C4-2B (cell line): ENCODE results near the gene COL9A2.
A peak's percentile ranks its signal among the peaks of the same experiment; 100 is the strongest.

Source experiments
- H3K27ac ChIP-seq: fragments of 450-650 bp; 2 replicates; pipeline ENCODE4 v1.5.1; 2017
- ZFX ChIP-seq: fragments of 450-650 bp; IDR thresholded peaks from 2 replicates; pipeline ENCODE4 v1.6.1; 2017
- TF ChIP-seq, protein P1 (sequence below): fragments of 450-650 bp; conservative IDR thresholded peaks from 2 replicates; pipeline ENCODE4 v1.5.1; 2017; ENCODE audit warnings: mild to moderate bottlenecking

Gene COL9A2

DNA sequence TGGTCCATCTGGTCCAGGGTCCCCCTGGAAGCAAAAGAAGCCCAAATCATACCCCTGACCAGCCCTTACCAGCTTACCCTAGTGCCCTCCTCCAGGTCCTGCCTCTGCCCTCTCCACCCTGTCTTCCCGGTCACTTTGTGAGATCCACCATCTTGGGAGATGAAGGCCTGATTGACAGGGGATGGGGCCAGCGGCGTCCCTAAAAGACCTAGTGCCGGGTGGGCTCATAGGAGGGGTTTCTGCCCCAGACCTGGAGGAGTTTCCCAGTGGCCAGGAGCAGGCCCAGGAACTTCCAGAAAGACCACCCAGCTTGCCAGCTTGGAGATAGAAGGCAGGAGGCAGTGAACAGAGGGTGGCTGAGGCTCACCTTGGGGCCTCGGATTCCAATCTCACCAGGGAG is 5.4 kb downstream of the COL9A2 start:
- TF ChIP-seq ZFX: no peak
- TF ChIP-seq, protein P1, sequence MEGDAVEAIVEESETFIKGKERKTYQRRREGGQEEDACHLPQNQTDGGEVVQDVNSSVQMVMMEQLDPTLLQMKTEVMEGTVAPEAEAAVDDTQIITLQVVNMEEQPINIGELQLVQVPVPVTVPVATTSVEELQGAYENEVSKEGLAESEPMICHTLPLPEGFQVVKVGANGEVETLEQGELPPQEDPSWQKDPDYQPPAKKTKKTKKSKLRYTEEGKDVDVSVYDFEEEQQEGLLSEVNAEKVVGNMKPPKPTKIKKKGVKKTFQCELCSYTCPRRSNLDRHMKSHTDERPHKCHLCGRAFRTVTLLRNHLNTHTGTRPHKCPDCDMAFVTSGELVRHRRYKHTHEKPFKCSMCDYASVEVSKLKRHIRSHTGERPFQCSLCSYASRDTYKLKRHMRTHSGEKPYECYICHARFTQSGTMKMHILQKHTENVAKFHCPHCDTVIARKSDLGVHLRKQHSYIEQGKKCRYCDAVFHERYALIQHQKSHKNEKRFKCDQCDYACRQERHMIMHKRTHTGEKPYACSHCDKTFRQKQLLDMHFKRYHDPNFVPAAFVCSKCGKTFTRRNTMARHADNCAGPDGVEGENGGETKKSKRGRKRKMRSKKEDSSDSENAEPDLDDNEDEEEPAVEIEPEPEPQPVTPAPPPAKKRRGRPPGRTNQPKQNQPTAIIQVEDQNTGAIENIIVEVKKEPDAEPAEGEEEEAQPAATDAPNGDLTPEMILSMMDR: no peak
- no peak overlapping the region for H3K27ac ChIP-seq

DNA sequence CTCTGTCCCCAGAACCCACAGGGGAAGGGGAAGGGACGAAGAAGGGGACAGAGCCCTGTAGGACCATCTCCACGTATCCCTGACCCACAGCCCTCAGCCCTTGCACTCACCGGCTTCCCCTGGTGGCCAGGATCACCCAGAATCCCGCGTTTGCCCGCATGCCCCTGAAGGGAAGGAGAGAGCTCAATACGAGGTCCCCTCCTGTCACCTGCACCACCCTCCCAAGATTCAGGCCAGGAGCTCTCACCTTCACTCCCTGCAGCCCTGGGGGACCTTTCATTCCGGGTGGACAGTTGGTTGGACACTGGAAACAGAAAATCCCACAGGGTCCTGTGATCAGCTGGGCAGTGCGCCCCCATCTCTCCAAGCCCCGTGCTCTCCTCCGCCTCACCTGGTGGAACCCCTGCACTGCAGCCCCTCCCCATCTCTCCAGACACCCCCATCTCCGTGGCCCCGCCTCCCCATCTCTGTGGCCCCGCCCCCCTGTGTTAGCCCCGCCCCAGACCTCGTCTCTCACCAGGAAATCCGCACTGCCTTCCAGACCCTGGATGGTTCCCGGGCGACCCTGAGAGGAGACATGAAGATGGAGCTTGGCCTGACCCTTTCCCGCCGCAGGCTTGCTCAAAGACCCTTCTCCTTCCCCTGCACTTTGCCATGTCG is 6.0 kb downstream of the COL9A2 start:
- no peak overlapping the region for H3K27ac ChIP-seq
- TF ChIP-seq, protein P1: no peak; the same call in 1 of the 2 replicates
- no peak for TF ChIP-seq ZFX

DNA sequence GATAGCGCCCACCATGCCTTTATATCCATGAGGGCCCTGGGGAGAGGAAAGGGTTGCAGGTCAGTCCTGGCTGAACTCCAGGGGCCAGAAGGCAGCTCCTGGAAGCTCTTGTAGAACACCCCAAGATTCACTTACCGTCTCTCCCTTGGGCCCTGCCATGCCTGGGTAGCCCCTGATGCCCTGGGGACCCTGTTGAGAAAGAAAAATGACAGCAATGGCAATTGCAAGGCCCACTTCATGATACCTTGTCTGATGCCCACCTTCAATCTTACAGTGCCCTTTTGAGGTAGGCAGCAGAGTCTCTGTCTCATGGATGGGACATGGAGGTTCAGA is 7.0 kb downstream of the COL9A2 start:
- TF ChIP-seq, protein P1: no peak
- no peak for TF ChIP-seq ZFX
- no peak overlapping the region for H3K27ac ChIP-seq

DNA sequence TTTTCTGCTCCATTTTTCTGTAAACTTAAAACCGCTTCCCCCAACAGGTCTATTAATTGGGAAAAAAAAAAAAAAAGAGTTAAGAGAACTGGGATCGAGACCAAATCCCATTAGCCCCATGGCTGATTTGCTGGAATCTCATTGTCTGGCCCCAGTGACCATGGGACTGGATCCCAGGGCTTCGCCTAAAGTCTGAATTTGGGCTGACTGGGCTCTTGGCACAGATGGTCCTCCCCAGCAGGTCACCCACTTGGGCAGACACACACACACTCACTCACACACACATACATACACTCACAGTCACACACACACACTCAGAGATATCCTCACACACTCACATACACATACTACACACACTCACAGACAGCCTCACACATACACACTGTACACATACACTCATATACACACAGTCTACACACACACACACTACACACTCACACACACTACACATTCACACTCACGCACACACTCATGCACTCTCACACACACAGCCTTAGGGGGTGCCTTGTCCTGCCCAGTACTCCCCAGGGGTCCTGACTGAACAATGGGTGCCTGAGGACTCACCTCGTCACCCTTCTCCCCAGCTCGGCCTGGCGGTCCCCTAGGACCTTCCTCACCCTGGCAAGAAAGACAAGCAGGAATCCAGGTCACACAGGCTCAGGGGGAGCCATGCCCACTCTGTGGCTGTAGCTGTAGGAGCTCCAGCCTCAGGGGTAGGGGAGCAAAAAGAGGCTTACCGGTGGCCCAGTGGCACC is 7.5 kb downstream of the COL9A2 start:
- TF ChIP-seq, protein P1: no peak
- no peak for TF ChIP-seq ZFX

DNA sequence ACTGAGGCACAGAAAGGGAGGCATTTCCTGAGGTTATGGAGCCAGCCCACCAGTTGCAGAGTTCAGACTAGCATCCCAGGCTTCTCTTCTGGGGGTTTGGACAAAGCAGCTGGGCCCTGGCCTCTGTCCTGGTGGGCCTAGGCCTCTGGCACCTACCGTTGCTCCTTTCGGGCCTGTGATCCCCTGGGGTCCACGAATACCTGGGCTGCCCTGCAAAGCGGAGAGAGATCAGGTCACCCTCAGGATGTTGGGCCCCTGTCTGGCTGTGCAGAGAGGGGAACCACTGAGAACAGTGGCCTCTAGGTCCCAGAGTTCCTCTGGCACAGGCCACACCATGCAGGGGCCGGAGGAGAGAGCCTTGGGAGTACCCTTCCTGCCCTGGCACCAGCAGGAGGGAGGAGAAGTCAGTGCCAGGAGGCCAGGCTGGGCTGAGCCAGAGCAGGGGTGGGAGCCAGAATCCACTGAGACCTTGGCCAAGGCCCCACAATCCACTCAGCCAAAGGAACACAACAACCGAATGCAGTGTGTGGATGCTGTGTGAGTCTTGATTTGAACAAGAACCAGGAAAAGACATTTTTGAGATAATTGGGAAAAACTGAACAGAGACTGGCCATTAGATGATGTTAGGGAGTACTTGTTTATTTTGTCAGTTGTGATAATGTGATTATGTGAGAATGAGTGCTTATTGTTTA is 8.9 kb downstream of the COL9A2 start:
- TF ChIP-seq, protein P1: no peak
- no peak for TF ChIP-seq ZFX
- no peak overlapping the region for H3K27ac ChIP-seq

More for the DNA sequence above, 7.5 kb downstream of the COL9A2 start:
- H3K27ac ChIP-seq: no peak overlapping the region

DNA sequence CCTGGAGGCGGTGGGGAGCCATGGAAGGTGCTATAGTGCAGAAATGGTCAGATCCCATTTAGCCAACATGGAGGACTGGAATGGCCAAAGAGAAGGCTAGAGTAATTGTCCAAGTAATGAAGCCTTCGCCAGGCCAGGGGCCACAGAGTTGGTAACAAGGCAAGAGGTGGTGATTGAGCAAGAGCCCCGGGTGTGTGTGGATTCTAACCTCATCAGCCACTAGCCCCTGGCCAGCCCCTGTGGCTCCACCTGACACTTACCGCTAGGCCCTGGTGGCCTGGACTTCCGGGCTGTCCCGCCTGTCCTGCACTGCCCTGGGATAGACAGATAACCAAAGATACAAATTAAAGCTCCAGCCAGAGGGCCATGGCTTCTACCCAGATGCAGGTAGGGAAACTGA is 9.9 kb downstream of the COL9A2 start:
- no peak overlapping the region for H3K27ac ChIP-seq
- no peak for TF ChIP-seq ZFX

DNA sequence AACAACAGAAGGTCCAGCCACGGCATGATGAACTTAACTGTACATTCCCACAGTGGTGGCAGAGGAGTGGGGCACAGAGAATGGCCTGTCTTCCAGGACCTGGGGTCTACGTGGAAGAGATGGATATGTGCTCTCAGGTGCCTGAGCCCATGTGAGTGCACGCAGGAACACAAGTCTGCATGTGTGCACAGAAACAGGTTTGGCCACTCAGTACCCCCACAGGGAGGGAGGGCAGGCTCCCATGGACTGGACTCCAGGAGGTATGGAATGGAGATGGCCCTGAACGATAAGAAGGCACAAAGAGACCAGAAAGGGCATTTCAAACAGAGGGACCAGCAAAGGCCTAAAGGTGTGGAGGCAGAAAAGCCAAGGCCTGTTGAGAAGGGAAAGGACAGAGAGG is 10.8 kb downstream of the COL9A2 start:
- H3K27ac ChIP-seq: peak overlapping the region; percentile 45
- TF ChIP-seq ZFX: no peak
- TF ChIP-seq, protein P1: no peak
